Psoas muscle (tissue), 8 donors: ENCODE data around the gene HSPA12A. TPM values are rescaled to one million over a fixed set of nuclear protein-coding genes. Genes with fewer than 3 reads are reported as not detected.

Experiments
- ATAC-seq, 4 donors: fragments of 200-7000 bp; cut with Tn5 transposase; one replicate each; pipeline ENCODE4 v1.9.1; 2020; ENCODE audit warnings: moderate library complexity in 3 of 4, mild to moderate bottlenecking in 2 of 4
- DNase-seq, 2 donors: peaks; one replicate each; pipeline ENCODE4 v3.0.0-alpha.2; 2020
- H3K27ac ChIP-seq: fragments of 200-600 bp; one replicate; pipeline ENCODE4 v1.8.0; 2022
- H3K27me3 ChIP-seq, 3 donors: fragments of 200-600 bp in 1 of 3; one replicate each; pipeline versions ENCODE4 v1.6.1 to v1.8.0; 2013 to 2022; ENCODE audit warnings: low read length in 2 of 3, mild to moderate bottlenecking in 2 of 3, moderate library complexity in 1 of 3; ENCODE audit not compliant: insufficient read depth in 3 of 3
- H3K36me3 ChIP-seq, 2 donors: fragments of 200-600 bp in 1 of 2; one replicate each; pipeline versions ENCODE4 v1.6.1 to v1.8.0; 2013 to 2022; ENCODE audit warnings: low read depth in 1 of 2, mild to moderate bottlenecking in 1 of 2, moderate library complexity in 1 of 2; ENCODE audit not compliant: insufficient read depth in 1 of 2
- H3K4me1 ChIP-seq: fragments of 200-600 bp; one replicate; pipeline ENCODE4 v1.8.0; 2022
- H3K4me3 ChIP-seq: fragments of 200-600 bp; one replicate; pipeline ENCODE4 v1.8.0; 2022; ENCODE audit warnings: mild to moderate bottlenecking
- H3K9me3 ChIP-seq: fragments of 200-600 bp; one replicate; pipeline ENCODE4 v1.8.0; 2022
- WGBS, 3 donors: extraction: QIAGEN DNeasy Blood & Tissue Kit; methylation state at CpG; one replicate each; pipeline versions ENCODE4 v1.1.6 to v1.1.7; 2013; 5-methylcytosine and 5-hydroxymethylcytosine counted together
- intact Hi-C, 2 donors: fragments of 100-400 bp; cut with DNase I; formaldehyde crosslinking; loops; one replicate each; pipeline versions ENCODE4 v1.11.0 to v1.14.2; 2022
- polyA plus RNA-seq, 3 donors: library from polyadenylated mRNA; stranded (reverse); fragments of 200-250 nt; gene quantifications; one replicate each; pipeline ENCODE4 v1.2.3, GENCODE V29; 2013
- total RNA-seq, 4 donors: library from RNA; stranded (reverse); fragmentation: NEBNext Ultra II Directional in 2 of 4; extraction: Animal tissue kit (Norgen Biotek cat#: 25700) in 2 of 4; gene quantifications; one replicate each; pipeline versions ENCODE4 v1.2.1 to v1.2.4, GENCODE V29; 2021 to 2023
- TF ChIP-seq, protein P1 (sequence below): fragments of 200-600 bp; IDR thresholded peaks from one replicate; pipeline ENCODE4 v1.8.0; 2022; ENCODE audit warnings: antibody characterized with exemption
- donor health status: healthy with polysubstance abuse.
- donor health status: DM: no; HTN: no; CAD: no; lungs with moderate emphysema.
- donor health status: Bipolar disorder and iron deficiency.
- donor health status: healthy.
- donor health status: DM: yes; HTN: yes; CAD: no.
- donor health status: DM: no; HTN: no; CAD: no.
- donor health status: DM: no; HTN: no; CAD: no.
- donor health status: DM: yes; HTN: yes; CAD: no.

HSPA12A gene
- total and polyA plus RNA-seq, 7 donors: 2.6 to 11.4 (median 7.0) TPM

DNA sequence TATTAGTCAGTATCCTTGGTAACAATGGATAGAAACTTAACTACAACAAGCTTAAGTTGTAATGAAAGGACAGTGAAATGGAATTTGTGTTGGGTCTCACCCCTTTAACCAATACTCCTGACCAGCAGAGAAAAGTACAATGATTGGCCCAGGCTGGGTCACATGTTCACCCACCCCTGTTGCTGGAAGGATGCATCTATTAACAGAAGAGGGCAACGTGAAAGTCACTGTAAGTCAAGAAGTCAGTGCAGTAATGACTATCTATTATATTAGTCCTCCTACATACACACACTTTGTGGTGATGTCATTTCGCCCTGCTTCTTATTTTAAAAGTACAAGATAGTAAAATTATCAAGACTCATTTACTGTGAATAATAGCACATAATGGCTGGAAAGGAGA lies 105.4 kb downstream of the HSPA12A start:
- 38 to 44% (median 41%) methylated on average over 2 of the region's 2 CpGs for WGBS, 3 donors
- H3K36me3 ChIP-seq: no peaks in the 10 kb centered on the region
- DNase-seq (no peak), ATAC-seq (no peak)
- intact Hi-C loops: no loop called here
- no peak overlapping the region for H3K27ac ChIP-seq
- no peaks in the 10 kb centered on the region for H3K27me3 ChIP-seq
- peaks cover 8% of the 10 kb centered on the region for H3K9me3 ChIP-seq
- H3K4me3 ChIP-seq: no peak overlapping the region
- H3K4me1 ChIP-seq: no peaks in the 10 kb centered on the region
- TF ChIP-seq, protein P1, sequence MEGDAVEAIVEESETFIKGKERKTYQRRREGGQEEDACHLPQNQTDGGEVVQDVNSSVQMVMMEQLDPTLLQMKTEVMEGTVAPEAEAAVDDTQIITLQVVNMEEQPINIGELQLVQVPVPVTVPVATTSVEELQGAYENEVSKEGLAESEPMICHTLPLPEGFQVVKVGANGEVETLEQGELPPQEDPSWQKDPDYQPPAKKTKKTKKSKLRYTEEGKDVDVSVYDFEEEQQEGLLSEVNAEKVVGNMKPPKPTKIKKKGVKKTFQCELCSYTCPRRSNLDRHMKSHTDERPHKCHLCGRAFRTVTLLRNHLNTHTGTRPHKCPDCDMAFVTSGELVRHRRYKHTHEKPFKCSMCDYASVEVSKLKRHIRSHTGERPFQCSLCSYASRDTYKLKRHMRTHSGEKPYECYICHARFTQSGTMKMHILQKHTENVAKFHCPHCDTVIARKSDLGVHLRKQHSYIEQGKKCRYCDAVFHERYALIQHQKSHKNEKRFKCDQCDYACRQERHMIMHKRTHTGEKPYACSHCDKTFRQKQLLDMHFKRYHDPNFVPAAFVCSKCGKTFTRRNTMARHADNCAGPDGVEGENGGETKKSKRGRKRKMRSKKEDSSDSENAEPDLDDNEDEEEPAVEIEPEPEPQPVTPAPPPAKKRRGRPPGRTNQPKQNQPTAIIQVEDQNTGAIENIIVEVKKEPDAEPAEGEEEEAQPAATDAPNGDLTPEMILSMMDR: no peak

DNA sequence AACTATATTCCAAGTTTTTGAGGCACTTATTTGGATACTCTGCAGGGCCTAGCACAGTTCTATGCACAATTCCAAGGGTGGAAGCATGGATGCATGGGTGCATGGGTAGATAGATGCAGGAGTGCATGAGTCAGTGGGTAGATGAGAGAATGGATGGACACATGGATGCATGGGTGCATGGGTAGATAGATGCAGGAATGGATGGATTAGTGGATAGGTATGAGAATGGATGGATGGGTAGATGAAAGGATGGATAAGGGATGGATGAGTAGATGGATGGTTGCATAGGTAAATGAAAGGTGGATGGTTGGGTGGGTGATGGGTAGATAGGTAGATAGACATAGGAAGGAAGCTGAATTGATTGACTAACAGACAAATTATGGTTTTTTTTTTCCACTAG lies 106.0 kb downstream of the HSPA12A start:
- no peaks in the 10 kb centered on the region for H3K4me1 ChIP-seq
- no peaks in the 10 kb centered on the region for H3K36me3 ChIP-seq
- no peaks in the 10 kb centered on the region for H3K27me3 ChIP-seq
- peaks cover 8% of the 10 kb centered on the region for H3K9me3 ChIP-seq
- TF ChIP-seq, protein P1: no peak
- ATAC-seq: no peak
- no peak overlapping the region for H3K27ac ChIP-seq
- no peak for DNase-seq
- intact Hi-C loops: no loop called here
- no peak overlapping the region for H3K4me3 ChIP-seq

DNA sequence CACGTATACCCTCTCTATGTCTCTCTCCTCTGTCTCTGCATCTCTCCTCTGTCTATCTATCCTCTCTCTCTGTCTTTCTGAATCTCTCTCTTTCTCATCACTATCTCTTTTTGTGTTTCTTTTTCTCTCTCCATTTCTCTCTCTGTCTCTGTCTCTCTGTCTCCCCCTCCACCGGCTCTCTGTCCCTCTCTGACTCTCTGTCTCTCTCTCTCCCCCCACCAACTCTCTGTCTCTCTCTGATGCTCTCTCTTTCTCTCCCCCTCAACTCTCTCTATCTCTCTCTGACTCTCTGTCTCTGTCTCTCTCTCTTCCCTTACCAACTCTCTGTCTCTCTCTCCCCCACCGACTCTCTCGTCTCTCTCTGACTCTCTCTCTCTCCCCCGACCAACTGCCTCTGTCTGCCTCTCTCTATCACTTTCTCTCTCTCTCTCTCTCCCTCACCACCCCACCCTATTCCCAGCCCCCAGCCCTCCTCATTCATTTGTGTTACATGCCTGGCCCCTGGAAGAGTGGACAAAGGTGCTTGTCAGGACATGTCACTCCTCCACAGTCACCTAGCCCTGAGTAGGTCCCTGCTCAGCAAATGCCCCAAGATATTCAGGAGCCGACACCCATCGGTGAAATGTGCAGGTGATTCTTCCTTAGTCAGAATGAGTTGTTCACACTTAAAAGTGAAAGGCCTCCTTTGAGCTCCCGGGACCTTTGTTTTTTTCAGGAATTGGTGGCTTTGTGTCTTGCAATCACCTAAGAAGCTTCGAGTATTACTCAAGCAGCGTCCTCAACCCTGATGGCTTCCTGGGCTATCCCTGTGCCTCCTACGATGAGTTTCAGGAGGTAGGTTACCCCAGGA lies 108.0 kb downstream of the HSPA12A start:
- no peaks in the 10 kb centered on the region for H3K4me1 ChIP-seq
- no peaks in the 10 kb centered on the region for H3K9me3 ChIP-seq
- intact Hi-C loops: no loop called here
- DNase-seq (no peak), ATAC-seq (no peak)
- TF ChIP-seq, protein P1: no peak
- no peak overlapping the region for H3K27ac ChIP-seq
- no peaks in the 10 kb centered on the region for H3K27me3 ChIP-seq
- no peaks in the 10 kb centered on the region for H3K36me3 ChIP-seq
- H3K4me3 ChIP-seq: no peak overlapping the region
- 77 to 83% (median 82%) methylated on average over 11 of the region's 11 CpGs for WGBS, 3 donors

DNA sequence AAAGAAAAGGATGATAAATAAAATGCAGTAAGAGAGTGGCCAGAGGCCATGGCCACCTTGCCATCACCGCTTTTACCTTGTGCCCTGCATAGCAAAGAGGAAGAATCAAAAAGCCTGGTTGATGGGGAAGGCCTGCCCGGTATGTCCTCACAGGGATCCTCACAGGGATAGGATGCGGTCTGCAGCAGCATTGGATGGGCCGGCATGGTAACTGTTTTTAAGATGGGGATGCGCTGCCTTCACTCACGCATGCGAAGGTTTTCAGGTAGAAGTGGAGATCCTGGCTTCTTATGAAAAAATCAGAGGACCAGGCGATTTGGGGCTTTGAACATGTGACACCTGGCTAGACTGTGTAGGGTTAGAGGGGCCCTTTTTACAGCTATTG lies 109.2 kb downstream of the HSPA12A start:
- no peak for DNase-seq
- ATAC-seq: no peak
- Histone ChIP-seq H3K4me1 (no peaks in the 10 kb centered on the region), H3K36me3 (no peaks in the 10 kb centered on the region), H3K27ac (no peak overlapping the region), H3K9me3 (no peaks in the 10 kb centered on the region), H3K27me3 (no peaks in the 10 kb centered on the region), H3K4me3 (no peak overlapping the region)
- TF ChIP-seq, protein P1: no peak
- intact Hi-C loops: no loop called here
- WGBS, 3 donors: 96 to 97% (median 96%) methylated on average over 8 of the region's 8 CpGs
